WTC11 (cell line): Measurements from ENCODE around the gene APOL3. TPM values are rescaled to one million over a fixed set of nuclear protein-coding genes. Genes with fewer than 3 reads are reported as not detected.

Source experiments
- ATAC-seq: fragments of 200-7000 bp; cut with Tn5 transposase; 2 replicates; pipeline ENCODE4 v1.10.0; 2021; ENCODE audit warnings: mild to moderate bottlenecking, moderate library complexity
- CTCF ChIA-PET: fragments of 300-600 bp; sonication (Branson Sonifier 250); formaldehyde crosslinking; loops from one replicate; lab custom pipeline; 2021; ENCODE audit warnings: antibody characterized with exemption; lab: Charles Lee
- POLR2A ChIA-PET: fragments of 350-600 bp; sonication (Branson Sonifier 250); formaldehyde crosslinking; loops from one replicate; lab custom pipeline; 2021; ENCODE audit warnings: antibody characterized with exemption; lab: Charles Lee
- DNase-seq: peaks from one replicate; pipeline ENCODE4 v3.0.0; 2021; ENCODE audit warnings: low spot score
- H3K27ac Mint-ChIP-seq: 2 replicates; pipeline ENCODE4 v1.8.0; 2021; ENCODE audit warnings: mixed read lengths
- H3K27me3 Mint-ChIP-seq: 2 replicates; pipeline ENCODE4 v1.8.0; 2021; ENCODE audit warnings: low read depth, mild to moderate bottlenecking, moderate library complexity, mixed read lengths
- H3K36me3 Mint-ChIP-seq: 2 replicates; pipeline ENCODE4 v1.8.0; 2021; ENCODE audit warnings: mixed read lengths
- H3K4me1 Mint-ChIP-seq: 2 replicates; pipeline ENCODE4 v1.8.0; 2022; ENCODE audit warnings: mixed read lengths
- H3K4me3 Mint-ChIP-seq: 2 replicates; pipeline ENCODE4 v1.8.0; 2021; ENCODE audit warnings: mild to moderate bottlenecking, moderate library complexity, mixed read lengths
- H3K9me3 Mint-ChIP-seq: 2 replicates; pipeline ENCODE4 v1.8.0; 2021; ENCODE audit warnings: mixed read lengths
- ATF1 ChIP-seq: sonication (generic); formaldehyde crosslinking; IDR thresholded peaks from 2 replicates; pipeline ENCODE4 v1.8.1; 2023; ENCODE audit warnings: mild to moderate bottlenecking, moderate library complexity, missing genetic modification reagents
- ATF3 ChIP-seq: sonication (generic); formaldehyde crosslinking; conservative IDR thresholded peaks from 2 replicates; pipeline ENCODE4 v1.8.1; 2022; ENCODE audit warnings: mild to moderate bottlenecking, missing genetic modification reagents
- CDX4 ChIP-seq: fragments of 250-450 bp; sonication (Bioruptor Pico); IDR thresholded peaks from 2 replicates; pipeline ENCODE4 v1.9.0; 2021; ENCODE audit warnings: moderate library complexity, mild to moderate bottlenecking, inconsistent platforms, borderline replicate concordance
- E2F4 ChIP-seq: sonication (generic); formaldehyde crosslinking; IDR thresholded peaks from 2 replicates; pipeline ENCODE4 v1.8.1; 2022; ENCODE audit warnings: low read depth, mild to moderate bottlenecking, moderate library complexity, missing genetic modification reagents, borderline replicate concordance
- ETV6 ChIP-seq: sonication (generic); formaldehyde crosslinking; IDR thresholded peaks from 2 replicates; pipeline ENCODE4 v1.8.1; 2022; ENCODE audit warnings: mild to moderate bottlenecking, missing genetic modification reagents
- FOXK1 ChIP-seq: sonication (generic); formaldehyde crosslinking; IDR thresholded peaks from 2 replicates; pipeline ENCODE4 v1.8.0; 2022; ENCODE audit warnings: mild to moderate bottlenecking, moderate library complexity, missing genetic modification reagents
- FOXP4 ChIP-seq: sonication (generic); formaldehyde crosslinking; IDR thresholded peaks from 2 replicates; pipeline ENCODE4 v1.8.0; 2022; ENCODE audit warnings: mild to moderate bottlenecking, missing genetic modification reagents
- HMGXB4 ChIP-seq: sonication (generic); formaldehyde crosslinking; IDR thresholded peaks from 2 replicates; pipeline ENCODE4 v1.8.1; 2023; ENCODE audit warnings: mild to moderate bottlenecking, moderate library complexity, missing genetic modification reagents
- MAX ChIP-seq: sonication (generic); formaldehyde crosslinking; IDR thresholded peaks from 2 replicates; pipeline ENCODE4 v1.8.0; 2022; ENCODE audit warnings: mild to moderate bottlenecking, missing genetic modification reagents
- MLX ChIP-seq: sonication (generic); formaldehyde crosslinking; IDR thresholded peaks from 2 replicates; pipeline ENCODE4 v1.8.1; 2023; ENCODE audit warnings: mild to moderate bottlenecking, missing genetic modification reagents, moderate library complexity
- MYBL2 ChIP-seq: sonication (generic); formaldehyde crosslinking; IDR thresholded peaks from 2 replicates; pipeline ENCODE4 v1.8.1; 2023; ENCODE audit warnings: mild to moderate bottlenecking, moderate library complexity, missing genetic modification reagents
- NFYB ChIP-seq: sonication (generic); formaldehyde crosslinking; conservative IDR thresholded peaks from 2 replicates; pipeline ENCODE4 v1.8.0; 2022; ENCODE audit warnings: low read depth, missing genetic modification reagents
- PRRX2 ChIP-seq: fragments of 250-450 bp; sonication (Bioruptor Pico); IDR thresholded peaks from 2 replicates; pipeline ENCODE4 v1.8.0; 2021; ENCODE audit warnings: mild to moderate bottlenecking
- STAT6 ChIP-seq: sonication (generic); formaldehyde crosslinking; conservative IDR thresholded peaks from 2 replicates; pipeline ENCODE4 v1.8.1; 2023; ENCODE audit warnings: mild to moderate bottlenecking, low read depth, missing genetic modification reagents, moderate library complexity
- TEAD1 ChIP-seq: sonication (generic); formaldehyde crosslinking; IDR thresholded peaks from 2 replicates; pipeline ENCODE4 v1.8.0; 2022; ENCODE audit warnings: mild to moderate bottlenecking, missing genetic modification reagents
- ZBTB43 ChIP-seq: sonication (generic); formaldehyde crosslinking; IDR thresholded peaks from 2 replicates; pipeline ENCODE4 v1.8.1; 2023; ENCODE audit warnings: mild to moderate bottlenecking, missing genetic modification reagents
- ZMAT4 ChIP-seq: fragments of 250-450 bp; sonication (Bioruptor Pico); IDR thresholded peaks from 2 replicates; pipeline ENCODE4 v1.9.0; 2021; ENCODE audit warnings: mild to moderate bottlenecking
- ZNF281 ChIP-seq: sonication (generic); formaldehyde crosslinking; IDR thresholded peaks from 2 replicates; pipeline ENCODE4 v1.8.0; 2023; ENCODE audit warnings: mild to moderate bottlenecking, missing genetic modification reagents
- ZNF396 ChIP-seq: fragments of 250-450 bp; sonication (Bioruptor Pico); IDR thresholded peaks from 2 replicates; pipeline ENCODE4 v1.8.0; 2021; ENCODE audit warnings: mild to moderate bottlenecking, moderate library complexity, borderline replicate concordance
- total RNA-seq: library from RNA; stranded (reverse); gene quantifications from 3 replicates; pipeline ENCODE4 v1.2.3, GENCODE V29; 2021

APOL3 gene
- total RNA-seq, 1 experiment from 2014 or later: 0.26 TPM

- H3K27ac Mint-ChIP-seq: no peak overlapping the region
- POLR2A ChIA-PET: interaction anchor here (0.6 kb wide), 1 partner anchor 17 kb away, joined by 4 read pairs; no protein-coding TSS in a partner anchor
- CTCF ChIA-PET: interaction anchor here (1.0 to 3.0 kb wide), 7 partner anchors 17 to 289 kb away, joined by 3 to 16 read pairs (median 7); partner anchors contain the start of gene APOL2
- TF ChIP-seq ATF3 (CRISPR knock-in tag) (no peak), HMGXB4 (CRISPR knock-in tag) (no peak), TEAD1 (CRISPR knock-in tag) (no peak), NFYB (CRISPR knock-in tag) (no peak), ETV6 (CRISPR knock-in tag) (no peak), FOXP4 (CRISPR knock-in tag) (no peak), CDX4 (no peak), FOXK1 (no peak), STAT6 (CRISPR knock-in tag) (no peak), PRRX2 (CRISPR knock-in tag) (no peak), MYBL2 (CRISPR knock-in tag) (no peak), MAX (CRISPR knock-in tag) (no peak), ZNF396 (CRISPR knock-in tag) (no peak)
- ATAC-seq (peak; percentile 28), DNase-seq (no peak)
- H3K9me3 Mint-ChIP-seq: no peaks in the 10 kb centered on the region
- H3K4me3 Mint-ChIP-seq: no peak overlapping the region
- H3K4me1 Mint-ChIP-seq: peaks cover 36% of the 10 kb centered on the region
- H3K27me3 Mint-ChIP-seq: no peaks in the 10 kb centered on the region; the same call in none of the 2 replicates
- H3K36me3 Mint-ChIP-seq: no peaks in the 10 kb centered on the region
Measured at GRCh38 chr22:36197514-36198146, 37.1 kb upstream of the APOL3 start.

GRCh38 chr22:36197065-36197440, 36.5 kb upstream of the APOL3 start:
- ATAC-seq: peak; percentile 82
- H3K36me3 Mint-ChIP-seq: no peaks in the 10 kb centered on the region
- H3K4me1 Mint-ChIP-seq: peaks cover 36% of the 10 kb centered on the region
- H3K27me3 Mint-ChIP-seq: no peaks in the 10 kb centered on the region; the same call in none of the 2 replicates
- H3K4me3 Mint-ChIP-seq: no peak overlapping the region
- no peaks in the 10 kb centered on the region for H3K9me3 Mint-ChIP-seq
- ChIA-PET POLR2A (no interaction called here), CTCF (interaction anchor here (1.1 to 3.0 kb wide), 5 partner anchors 17 to 289 kb away, joined by 4 to 16 read pairs (median 7); partner anchors contain the start of gene APOL2)
- peak; percentile 47 for DNase-seq
- no peak overlapping the region for H3K27ac Mint-ChIP-seq
- no peak for TF ChIP-seq ATF1 (CRISPR knock-in tag)
- TF ChIP-seq ZBTB43 (CRISPR knock-in tag): no peak
- TF ChIP-seq E2F4 (CRISPR knock-in tag): no peak
- no peak for TF ChIP-seq ZNF281 (CRISPR knock-in tag)
- no peak for TF ChIP-seq MLX (CRISPR knock-in tag)
- no peak for TF ChIP-seq ZMAT4
